Lower lobe of right lung (tissue), 2 donors: Measurements from ENCODE around the gene KDM4F. TPM values are rescaled to one million over a fixed set of nuclear protein-coding genes. Genes with fewer than 3 reads are reported as not detected.

Experiments used
- ATAC-seq, 2 donors: fragments of 200-7000 bp; cut with Tn5 transposase; one replicate each; pipeline ENCODE4 v1.9.1; 2020 to 2022; ENCODE audit warnings: mild to moderate bottlenecking in 2 of 2, moderate library complexity in 2 of 2
- DNase-seq: peaks from one replicate; pipeline ENCODE4 v3.0.0-alpha.2; 2020
- H3K27ac ChIP-seq: fragments of 200-600 bp; one replicate; pipeline ENCODE4 v1.8.0; 2022
- H3K27me3 ChIP-seq: fragments of 200-600 bp; one replicate; pipeline ENCODE4 v1.8.0; 2022; ENCODE audit warnings: low read depth
- H3K36me3 ChIP-seq: fragments of 200-600 bp; one replicate; pipeline ENCODE4 v1.8.0; 2022; ENCODE audit warnings: mild to moderate bottlenecking
- H3K4me1 ChIP-seq: fragments of 200-600 bp; one replicate; pipeline ENCODE4 v1.8.0; 2022
- H3K4me3 ChIP-seq: fragments of 200-600 bp; one replicate; pipeline ENCODE4 v1.8.0; 2022; ENCODE audit warnings: mild to moderate bottlenecking
- H3K9me3 ChIP-seq: fragments of 200-600 bp; one replicate; pipeline ENCODE4 v1.8.0; 2022
- intact Hi-C: fragments of 100-400 bp; cut with DNase I; formaldehyde crosslinking; loops from one replicate; pipeline ENCODE4 v1.11.0; 2022
- total RNA-seq: library from RNA; stranded (reverse); fragmentation: NEBNext Ultra II Directional; extraction: Animal tissue kit (Norgen Biotek cat#: 25700); gene quantifications from one replicate; pipeline ENCODE4 v1.2.1, GENCODE V29; 2021
- TF ChIP-seq, protein P1 (sequence below): fragments of 200-600 bp; IDR thresholded peaks from one replicate; pipeline ENCODE4 v1.8.0; 2022; ENCODE audit warnings: antibody characterized with exemption, mild to moderate bottlenecking
- donor health status: DM: no; HTN: yes; CAD: no; lungs with severe emphysema.

The KDM4F gene
- total RNA-seq, 1 donor from 2014 or later, result not detected

DNA sequence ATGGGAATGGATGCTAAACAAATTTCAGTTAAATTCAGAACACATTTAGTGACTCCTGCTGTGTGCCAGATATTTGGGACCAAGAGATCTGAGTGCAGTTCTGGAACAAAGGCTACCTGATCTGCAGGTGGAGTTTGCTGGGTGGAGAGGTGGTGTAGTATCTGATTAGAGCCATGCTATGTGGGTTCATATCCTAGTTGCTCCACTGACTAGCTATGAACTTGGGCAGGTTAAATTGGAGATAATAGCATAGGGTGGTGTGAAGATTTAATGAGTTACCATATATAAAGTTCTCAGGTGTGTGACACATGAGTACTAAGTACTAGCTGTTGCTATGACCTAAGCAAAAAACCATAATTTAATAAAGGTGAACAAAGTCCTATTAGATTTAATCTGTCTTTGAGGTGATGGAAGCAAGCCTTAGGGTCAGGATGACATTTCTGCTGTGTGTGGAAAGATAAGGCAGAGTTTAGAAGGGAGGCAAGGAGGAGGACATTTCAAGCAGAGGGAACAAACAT lies 42.5 kb downstream of the KDM4F start:
- ATAC-seq, result no peak
- Histone ChIP-seq H3K4me3 (no peak overlapping the region), H3K27me3 (no peaks in the 10 kb centered on the region), H3K9me3 (no peaks in the 10 kb centered on the region), H3K27ac (no peak overlapping the region), H3K4me1 (peaks cover 52% of the 10 kb centered on the region), H3K36me3 (no peaks in the 10 kb centered on the region)
- intact Hi-C loops, result no loop called here
- no peak for DNase-seq
- TF ChIP-seq, protein P1, sequence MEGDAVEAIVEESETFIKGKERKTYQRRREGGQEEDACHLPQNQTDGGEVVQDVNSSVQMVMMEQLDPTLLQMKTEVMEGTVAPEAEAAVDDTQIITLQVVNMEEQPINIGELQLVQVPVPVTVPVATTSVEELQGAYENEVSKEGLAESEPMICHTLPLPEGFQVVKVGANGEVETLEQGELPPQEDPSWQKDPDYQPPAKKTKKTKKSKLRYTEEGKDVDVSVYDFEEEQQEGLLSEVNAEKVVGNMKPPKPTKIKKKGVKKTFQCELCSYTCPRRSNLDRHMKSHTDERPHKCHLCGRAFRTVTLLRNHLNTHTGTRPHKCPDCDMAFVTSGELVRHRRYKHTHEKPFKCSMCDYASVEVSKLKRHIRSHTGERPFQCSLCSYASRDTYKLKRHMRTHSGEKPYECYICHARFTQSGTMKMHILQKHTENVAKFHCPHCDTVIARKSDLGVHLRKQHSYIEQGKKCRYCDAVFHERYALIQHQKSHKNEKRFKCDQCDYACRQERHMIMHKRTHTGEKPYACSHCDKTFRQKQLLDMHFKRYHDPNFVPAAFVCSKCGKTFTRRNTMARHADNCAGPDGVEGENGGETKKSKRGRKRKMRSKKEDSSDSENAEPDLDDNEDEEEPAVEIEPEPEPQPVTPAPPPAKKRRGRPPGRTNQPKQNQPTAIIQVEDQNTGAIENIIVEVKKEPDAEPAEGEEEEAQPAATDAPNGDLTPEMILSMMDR, result no peak

GRCh38 chr11:95092549-95093324 lies 43.5 kb downstream of the KDM4F start:
- H3K9me3 ChIP-seq, result no peaks in the 10 kb centered on the region
- DNase-seq (no peak), ATAC-seq (no peak)
- H3K27ac ChIP-seq, result no peak overlapping the region
- H3K36me3 ChIP-seq, result no peaks in the 10 kb centered on the region
- no peaks in the 10 kb centered on the region for H3K27me3 ChIP-seq
- H3K4me3 ChIP-seq, result no peak overlapping the region
- intact Hi-C loops, result no loop called here
- peaks cover 52% of the 10 kb centered on the region for H3K4me1 ChIP-seq
- TF ChIP-seq, protein P1, result peak; percentile 42

DNA sequence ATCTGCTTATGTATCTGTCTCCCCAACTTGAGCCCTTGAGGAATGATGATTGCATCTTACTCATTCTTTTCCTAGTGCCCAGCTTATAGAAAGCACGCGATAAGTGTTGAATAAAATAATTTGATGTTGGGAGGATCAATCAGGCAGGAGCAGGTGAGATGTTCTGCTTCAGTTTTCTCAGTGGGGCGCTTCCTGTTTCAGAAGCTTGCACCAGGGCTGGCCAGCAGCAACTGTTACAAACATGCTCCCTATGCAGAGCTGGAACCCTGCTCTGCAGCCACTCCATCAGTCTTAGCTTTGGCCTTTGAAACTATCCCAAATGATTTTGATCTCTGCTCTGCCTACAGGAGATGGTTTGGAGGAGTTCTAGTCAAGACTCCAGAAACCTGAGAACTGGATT lies 44.3 kb downstream of the KDM4F start:
- H3K4me1 ChIP-seq, result peaks cover 52% of the 10 kb centered on the region
- H3K4me3 ChIP-seq, result no peak overlapping the region
- intact Hi-C loops, result no loop called here
- no peak overlapping the region for H3K27ac ChIP-seq
- H3K27me3 ChIP-seq, result no peaks in the 10 kb centered on the region
- TF ChIP-seq, protein P1, result no peak
- DNase-seq (no peak), ATAC-seq (no peak)
- no peaks in the 10 kb centered on the region for H3K9me3 ChIP-seq
- no peaks in the 10 kb centered on the region for H3K36me3 ChIP-seq

- Histone ChIP-seq H3K27ac (no peak overlapping the region), H3K27me3 (no peaks in the 10 kb centered on the region), H3K4me1 (peaks cover 36% of the 10 kb centered on the region), H3K4me3 (no peak overlapping the region), H3K9me3 (no peaks in the 10 kb centered on the region), H3K36me3 (no peaks in the 10 kb centered on the region)
- TF ChIP-seq, protein P1, result no peak
- ATAC-seq (no peak), DNase-seq (no peak)
- intact Hi-C loops, result no loop called here
Measured at GRCh38 chr11:95095858-95096587, 46.8 kb downstream of the KDM4F start.

- H3K4me1 ChIP-seq, result peaks cover 24% of the 10 kb centered on the region
- H3K9me3 ChIP-seq, result no peaks in the 10 kb centered on the region
- no peaks in the 10 kb centered on the region for H3K36me3 ChIP-seq
- TF ChIP-seq, protein P1, result no peak
- ATAC-seq, result no peak
- no peak overlapping the region for H3K4me3 ChIP-seq
- no peaks in the 10 kb centered on the region for H3K27me3 ChIP-seq
- intact Hi-C loops, result no loop called here
- DNase-seq, result no peak
- no peak overlapping the region for H3K27ac ChIP-seq
Measured at GRCh38 chr11:95097209-95097608, 48.0 kb downstream of the KDM4F start.
